ENCODE measurements around the gene STAT5B. TPM values are rescaled to one million over a fixed set of nuclear protein-coding genes. Genes with fewer than 3 reads are reported as not detected.

Gene STAT5B
- total and polyA plus RNA-seq, 2 of the 13 experiments (the other 11 are each of a cell fraction or from before 2014, with no cell fraction given), result 21.0 to 42.8 TPM

GRCh38 chr17:42312285-42313130, 36.3 kb upstream of the STAT5B start (continued):
- TF ChIP-seq JDP2 (CRISPR knock-in tag; IDR thresholded peaks at IDR 0.05; ENCODE audit: borderline replicate concordance) (no peak), ZNF101 (CRISPR knock-in tag; IDR thresholded peaks at IDR 0.05; ENCODE audit: borderline replicate concordance, low read depth) (no peak), PPARG (CRISPR knock-in tag; conservative IDR thresholded peaks at IDR 0.05) (no peak), ZNF30 (CRISPR knock-in tag; IDR thresholded peaks at IDR 0.05) (no peak), HDAC6 (IDR thresholded peaks at IDR 0.05; ENCODE audit: low read depth, low read length) (no peak), KDM1A (CRISPR knock-in tag; IDR thresholded peaks at IDR 0.05) (0 out of 2 replicates have a peak, but pooled peaks have one; percentile 23), TFDP2 (CRISPR knock-in tag; IDR thresholded peaks at IDR 0.05) (peak; percentile 70), FOXA3 (CRISPR knock-in tag; IDR thresholded peaks at IDR 0.05) (peak; percentile 62; the same call in 1 of the 2 replicates), IRF2 (CRISPR knock-in tag; IDR thresholded peaks at IDR 0.05) (peak; percentile 44; the same call in 1 of the 2 replicates), ATF7-NPFF (CRISPR knock-in tag; IDR thresholded peaks at IDR 0.05; ENCODE audit: low read depth) (peak; percentile 81), ZNF263 (CRISPR knock-in tag; IDR thresholded peaks at IDR 0.05) (peak; percentile 45; the same call in 1 of the 2 replicates), JUN (CRISPR knock-in tag; IDR thresholded peaks at IDR 0.05) (no peak), ZBTB1 (CRISPR knock-in tag; IDR thresholded peaks at IDR 0.05; ENCODE audit: borderline replicate concordance) (no peak), ZNF547 (CRISPR knock-in tag; IDR thresholded peaks at IDR 0.05) (peak; percentile 29; the same call in 1 of the 2 replicates), RERE (CRISPR knock-in tag; IDR thresholded peaks at IDR 0.05; ENCODE audit: low read depth) (no peak)
- TF ChIP-seq, protein P1, sequence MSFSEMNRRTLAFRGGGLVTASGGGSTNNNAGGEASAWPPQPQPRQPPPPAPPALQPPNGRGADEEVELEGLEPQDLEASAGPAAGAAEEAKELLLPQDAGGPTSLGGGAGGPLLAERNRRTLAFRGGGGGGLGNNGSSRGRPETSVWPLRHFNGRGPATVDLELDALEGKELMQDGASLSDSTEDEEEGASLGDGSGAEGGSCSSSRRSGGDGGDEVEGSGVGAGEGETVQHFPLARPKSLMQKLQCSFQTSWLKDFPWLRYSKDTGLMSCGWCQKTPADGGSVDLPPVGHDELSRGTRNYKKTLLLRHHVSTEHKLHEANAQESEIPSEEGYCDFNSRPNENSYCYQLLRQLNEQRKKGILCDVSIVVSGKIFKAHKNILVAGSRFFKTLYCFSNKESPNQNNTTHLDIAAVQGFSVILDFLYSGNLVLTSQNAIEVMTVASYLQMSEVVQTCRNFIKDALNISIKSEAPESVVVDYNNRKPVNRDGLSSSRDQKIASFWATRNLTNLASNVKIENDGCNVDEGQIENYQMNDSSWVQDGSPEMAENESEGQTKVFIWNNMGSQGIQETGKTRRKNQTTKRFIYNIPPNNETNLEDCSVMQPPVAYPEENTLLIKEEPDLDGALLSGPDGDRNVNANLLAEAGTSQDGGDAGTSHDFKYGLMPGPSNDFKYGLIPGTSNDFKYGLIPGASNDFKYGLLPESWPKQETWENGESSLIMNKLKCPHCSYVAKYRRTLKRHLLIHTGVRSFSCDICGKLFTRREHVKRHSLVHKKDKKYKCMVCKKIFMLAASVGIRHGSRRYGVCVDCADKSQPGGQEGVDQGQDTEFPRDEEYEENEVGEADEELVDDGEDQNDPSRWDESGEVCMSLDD (CRISPR knock-in tag; IDR thresholded peaks at IDR 0.05; ENCODE audit: borderline replicate concordance), result peak; percentile 74; the same call in 1 of the 2 replicates
- TF ChIP-seq, protein P2, sequence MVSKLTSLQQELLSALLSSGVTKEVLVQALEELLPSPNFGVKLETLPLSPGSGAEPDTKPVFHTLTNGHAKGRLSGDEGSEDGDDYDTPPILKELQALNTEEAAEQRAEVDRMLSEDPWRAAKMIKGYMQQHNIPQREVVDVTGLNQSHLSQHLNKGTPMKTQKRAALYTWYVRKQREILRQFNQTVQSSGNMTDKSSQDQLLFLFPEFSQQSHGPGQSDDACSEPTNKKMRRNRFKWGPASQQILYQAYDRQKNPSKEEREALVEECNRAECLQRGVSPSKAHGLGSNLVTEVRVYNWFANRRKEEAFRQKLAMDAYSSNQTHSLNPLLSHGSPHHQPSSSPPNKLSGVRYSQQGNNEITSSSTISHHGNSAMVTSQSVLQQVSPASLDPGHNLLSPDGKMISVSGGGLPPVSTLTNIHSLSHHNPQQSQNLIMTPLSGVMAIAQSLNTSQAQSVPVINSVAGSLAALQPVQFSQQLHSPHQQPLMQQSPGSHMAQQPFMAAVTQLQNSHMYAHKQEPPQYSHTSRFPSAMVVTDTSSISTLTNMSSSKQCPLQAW (CRISPR knock-in tag; IDR thresholded peaks at IDR 0.05), result peak; percentile 88
